Hematopoietic multipotent progenitor cell treated with erythropoietin and hydrocortisone succinate and interleukin-3 and kit ligand, for 17 days (in vitro differentiated cells): ENCODE results near the gene KRTAP4-2.
"Not testable (repeated sequence)": the region's sequence is repeated elsewhere in the genome, so short reads cannot be mapped to it uniquely, and the experiment has no call there.

Source experiments
- DNase-seq: peaks from one replicate; pipeline ENCODE4 v3.0.0-alpha.2; 2015; ENCODE audit warnings: low spot score

KRTAP4-2 gene

DNA sequence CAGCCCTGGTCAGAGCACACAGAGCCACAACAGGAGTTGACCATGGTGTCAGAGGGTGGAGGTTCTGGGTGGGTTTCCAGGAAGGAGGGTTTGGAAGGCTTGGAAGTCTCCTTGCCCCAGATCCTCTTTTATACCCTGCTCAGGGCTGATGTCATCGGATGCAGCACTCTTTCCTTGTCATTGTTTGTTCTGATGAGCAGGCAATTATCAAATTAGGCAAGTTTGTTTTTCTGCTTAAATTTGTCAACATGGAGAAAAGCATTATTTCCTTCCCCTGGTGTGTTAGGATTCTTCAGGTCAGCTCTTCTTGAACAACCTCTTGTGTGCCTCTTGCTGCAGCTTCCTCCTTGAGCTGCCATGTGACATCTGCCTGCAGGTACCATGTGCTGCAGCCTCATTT is 17.4 kb downstream of the KRTAP4-2 start, which contains the start of gene KRTAP4-4:
Gene KRTAP4-4 (minus strand): TSS at position 101 of the 400 bp plus-strand sequence. CDS start 57 bp downstream, at position 44.
- no peak for DNase-seq

DNA sequence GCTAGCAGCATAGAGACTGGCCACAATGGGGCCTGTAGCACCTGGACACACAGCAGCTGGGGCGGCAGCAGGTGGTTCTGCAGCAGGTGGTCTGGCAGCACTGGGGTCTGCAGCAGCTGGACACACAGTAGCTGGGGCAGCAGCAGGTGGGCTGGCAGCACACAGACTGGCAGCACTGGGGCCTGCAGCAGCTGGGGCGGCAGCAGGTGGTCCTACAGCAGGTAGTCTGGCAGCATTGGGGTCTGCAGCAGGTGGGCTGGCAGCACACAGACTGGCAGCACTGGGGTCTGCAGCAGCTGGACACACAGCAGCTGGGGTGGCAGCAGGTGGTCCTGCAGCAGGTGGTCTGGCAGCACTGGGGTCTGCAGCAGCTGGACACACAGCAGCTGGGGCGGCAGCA is 17.8 kb downstream of the KRTAP4-2 start:
- DNase-seq, result not testable (repeated sequence)

DNA sequence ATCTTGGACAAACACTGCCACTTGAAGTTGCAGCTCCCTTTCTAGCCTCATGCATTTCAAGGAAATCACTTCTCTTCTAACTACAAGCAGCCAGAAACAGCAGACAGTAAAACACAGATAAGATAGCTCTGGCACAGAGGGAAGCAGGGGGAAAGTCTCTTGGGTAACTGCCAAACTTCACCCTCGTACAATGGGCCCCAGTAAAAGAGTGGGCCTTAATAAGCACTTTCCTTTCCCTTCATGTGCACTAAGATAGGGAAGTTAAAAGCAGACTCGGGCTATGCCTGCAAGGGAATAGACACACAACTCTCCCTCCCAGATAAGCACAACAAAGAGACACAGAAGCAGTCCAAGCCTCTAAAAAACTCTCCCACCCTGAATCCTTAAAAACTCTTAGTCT is 24.2 kb downstream of the KRTAP4-2 start:
- DNase-seq, result no peak

DNA sequence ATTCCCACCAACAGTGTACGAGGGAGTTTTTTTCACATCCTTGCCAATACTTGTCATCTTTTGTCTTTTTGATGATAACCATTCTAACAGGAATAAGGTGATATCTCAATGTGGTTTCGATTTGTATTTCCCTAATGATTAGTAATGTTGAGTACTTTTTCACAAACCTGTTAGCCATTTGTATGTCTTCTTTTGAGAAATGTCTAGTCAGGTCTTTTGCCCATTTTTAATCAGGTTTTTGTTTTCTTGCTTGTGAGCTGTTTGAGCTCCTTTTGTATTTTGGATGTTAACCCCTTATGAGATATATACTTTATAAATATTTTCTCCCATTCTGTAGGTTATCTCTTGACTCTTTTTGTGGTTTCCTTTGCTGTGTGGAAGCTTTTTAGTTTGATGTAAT is 26.5 kb downstream of the KRTAP4-2 start:
- DNase-seq, result no peak

DNA sequence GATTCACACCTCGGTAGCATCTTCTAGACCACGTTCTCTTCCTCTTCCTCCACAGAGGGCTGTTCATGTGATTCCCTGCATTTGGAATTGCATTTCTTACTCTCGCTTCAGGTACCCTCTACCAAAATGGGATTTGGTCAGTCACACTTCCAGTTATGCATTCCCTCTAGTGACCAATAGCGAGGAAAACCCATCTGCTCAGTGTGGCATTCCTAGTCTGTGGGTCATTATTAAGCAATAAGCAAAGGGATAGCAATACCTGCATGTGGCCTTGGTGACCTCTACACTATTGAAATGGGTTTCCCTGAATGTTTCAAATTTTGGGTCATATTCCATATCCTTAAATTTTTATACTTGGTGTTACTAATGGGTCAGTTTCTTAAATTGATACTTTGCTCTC is 28.0 kb downstream of the KRTAP4-2 start:
- no peak for DNase-seq

DNA sequence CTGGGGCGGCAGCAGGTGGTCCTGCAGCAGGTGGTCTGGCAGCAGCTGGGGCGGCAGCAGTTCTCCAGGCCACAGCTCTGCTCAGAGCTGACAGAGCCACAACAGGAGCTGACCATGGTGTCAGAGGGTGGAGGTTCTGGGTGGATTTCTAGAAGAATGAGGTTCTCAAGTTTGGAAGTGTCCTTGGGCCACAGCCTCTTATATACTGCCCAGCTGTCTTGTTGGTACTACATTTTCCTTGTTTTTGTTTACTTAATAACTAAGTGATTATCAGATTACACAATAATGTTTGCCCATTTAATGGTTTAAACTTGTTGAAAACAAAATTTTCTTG is 28.4 kb downstream of the KRTAP4-2 start, which contains the start of gene KRTAP4-5:
Gene KRTAP4-5 (minus strand): TSS at position 174 of the 334 bp plus-strand sequence. CDS start 58 bp downstream, at position 116.
- no peak for DNase-seq

DNA sequence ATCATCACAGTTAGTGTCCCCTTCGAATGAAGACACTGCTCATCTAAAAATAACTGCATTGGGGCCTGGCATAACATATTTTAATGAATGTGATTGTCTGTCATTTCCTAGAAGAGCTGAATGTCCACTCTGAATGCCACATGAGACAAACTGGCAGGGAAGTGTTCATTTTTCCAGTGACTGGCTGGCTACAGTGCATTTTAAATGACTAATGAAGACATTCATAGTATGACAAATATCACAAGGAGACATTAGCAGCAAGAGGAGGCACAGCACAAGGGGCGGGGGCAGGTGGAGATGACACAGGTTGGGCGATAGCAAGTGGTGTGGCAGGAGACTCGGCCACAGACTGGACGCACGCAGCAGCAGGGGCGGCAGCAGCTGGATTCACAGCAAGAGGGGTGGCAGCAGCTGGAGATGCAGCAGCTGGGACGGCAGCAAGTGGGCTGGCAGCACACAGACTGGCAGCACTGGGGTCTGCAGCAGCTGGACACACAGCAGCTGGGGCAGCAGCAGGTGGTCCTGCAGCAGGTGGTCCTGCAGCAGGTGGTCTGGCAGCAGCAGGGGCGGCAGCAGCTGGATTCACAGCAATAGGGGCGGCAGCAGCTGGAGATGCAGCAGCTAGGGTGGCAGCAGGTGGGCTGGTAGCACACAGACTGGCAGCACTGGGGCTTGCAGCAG is 28.9 kb downstream of the KRTAP4-2 start:
- not testable (repeated sequence) for DNase-seq

DNA sequence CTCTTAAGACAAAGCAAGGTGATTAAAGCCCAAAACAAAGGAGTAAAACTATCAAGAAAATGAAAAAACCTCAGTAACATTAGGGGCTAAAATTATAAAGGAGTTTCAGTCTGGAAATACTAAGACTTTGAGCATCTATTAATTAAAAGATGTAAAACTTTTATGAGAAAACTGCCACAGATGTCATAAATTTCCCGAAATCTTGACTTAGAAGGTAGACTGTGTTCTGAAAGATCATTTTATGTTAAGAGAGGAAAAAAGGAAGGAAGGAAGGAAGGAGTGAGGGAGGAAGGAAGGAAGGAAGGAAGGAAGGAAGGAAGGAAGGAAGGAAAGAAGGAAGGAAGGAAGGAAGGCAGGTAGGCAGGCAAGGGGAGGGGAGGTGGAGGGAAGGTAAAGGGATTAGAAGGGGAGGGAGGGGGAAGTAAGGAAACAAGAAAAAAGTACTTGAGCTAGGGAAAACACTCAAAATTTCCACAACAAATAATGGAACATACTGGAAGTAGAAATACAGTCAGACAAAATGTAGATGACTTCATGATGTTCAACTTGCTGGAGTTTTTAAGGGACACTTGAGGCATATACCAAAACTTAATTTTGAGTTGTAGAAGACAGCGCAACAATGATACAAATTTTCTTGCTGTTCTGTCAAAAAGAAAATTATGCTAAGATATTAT is 30.4 kb downstream of the KRTAP4-2 start:
- DNase-seq, result no peak

DNA sequence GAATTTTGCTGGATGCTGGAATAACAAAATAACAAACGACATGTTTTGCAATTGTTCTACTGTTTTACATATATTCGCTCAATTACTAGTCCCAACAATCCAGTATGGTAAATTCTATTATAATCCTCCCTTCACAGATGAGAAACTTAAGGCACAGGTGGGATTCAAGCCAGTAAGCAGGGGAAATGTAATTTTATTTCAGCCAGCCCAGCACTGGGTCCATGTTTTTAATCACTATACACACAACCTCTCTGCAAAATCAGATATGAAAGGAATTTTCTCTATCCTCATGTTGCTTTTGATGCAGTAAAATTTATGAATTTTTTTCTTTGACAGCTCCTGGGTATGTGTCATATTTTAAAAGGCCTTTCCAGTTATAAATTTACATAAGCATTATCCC is 32.8 kb downstream of the KRTAP4-2 start:
- no peak for DNase-seq

DNA sequence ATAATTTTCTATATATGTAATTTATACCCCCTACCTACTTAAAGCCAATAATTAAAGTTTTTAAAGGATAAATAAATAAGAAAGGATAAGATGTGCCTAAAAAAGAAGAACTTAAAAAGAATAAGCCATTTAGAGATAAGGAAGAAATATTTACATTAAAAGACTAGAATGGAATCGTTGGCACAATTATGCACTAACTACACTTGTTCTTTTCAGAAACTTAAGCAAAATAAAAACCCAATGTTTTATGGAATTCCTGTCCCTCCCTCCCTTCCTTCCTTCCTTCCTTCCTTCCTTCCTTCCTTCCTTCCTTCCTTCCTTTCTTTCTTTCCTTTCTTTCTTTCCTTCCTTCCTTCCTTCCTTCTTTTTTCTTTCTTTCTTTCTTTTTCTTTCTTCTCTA is 33.2 kb downstream of the KRTAP4-2 start:
- DNase-seq, result no peak

DNA sequence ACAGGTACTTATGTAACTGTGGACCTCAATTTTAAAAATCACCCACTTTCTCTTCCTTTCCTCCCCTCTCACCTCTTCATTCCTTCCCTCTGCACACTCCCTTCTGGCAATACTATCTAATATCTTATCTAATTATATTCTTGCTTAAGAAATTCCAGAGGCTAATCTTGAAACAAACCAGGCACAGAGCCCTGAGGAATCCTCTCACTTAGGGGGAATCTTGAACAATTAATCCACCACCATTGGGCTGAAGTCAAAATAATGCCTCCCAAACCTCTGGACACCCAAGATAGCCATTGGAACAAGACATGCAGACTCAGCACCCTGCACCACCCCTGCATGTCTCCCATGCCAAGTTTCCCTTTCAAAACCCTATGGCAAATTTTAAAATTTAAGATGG is 36.7 kb downstream of the KRTAP4-2 start:
- DNase-seq, result no peak

DNA sequence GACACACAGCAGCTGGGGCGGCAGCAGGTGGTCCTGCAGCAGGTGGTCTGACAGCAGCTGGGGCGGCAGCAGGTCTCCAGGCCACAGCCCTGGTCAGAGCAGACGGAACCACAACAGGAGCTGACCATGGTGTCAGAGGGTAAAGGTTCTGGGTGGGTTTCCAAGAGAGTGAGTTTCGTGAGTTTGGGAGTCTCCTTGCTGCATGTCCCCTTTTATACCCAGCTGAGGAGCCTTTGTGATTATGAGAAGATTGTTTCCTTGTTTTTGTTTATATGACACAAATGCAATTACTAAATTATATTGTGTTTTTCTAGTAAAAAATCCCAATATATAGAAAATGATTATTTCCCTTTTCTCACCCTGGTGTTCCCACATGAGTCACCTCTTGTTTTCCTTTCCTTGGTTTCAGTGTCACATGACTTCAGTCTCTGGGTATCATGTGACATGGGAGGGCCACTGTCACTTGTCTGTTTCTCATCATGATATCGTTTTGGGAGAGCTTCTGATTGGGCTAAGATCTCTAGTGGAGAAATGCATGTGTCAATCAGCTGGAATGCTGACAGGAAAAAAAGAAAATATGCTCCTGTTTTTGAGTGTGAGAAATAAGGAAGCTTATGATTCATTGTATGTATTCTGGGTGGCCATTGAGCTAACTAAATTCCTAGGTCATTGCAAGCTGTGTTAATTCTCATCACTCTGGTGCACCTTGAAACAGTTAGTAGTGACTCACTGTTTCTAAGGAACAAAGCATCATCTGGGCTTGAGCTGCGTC is 37.5 kb downstream of the KRTAP4-2 start, which contains the start of gene KRTAP4-6:
Gene KRTAP4-6 (minus strand): TSS at position 185 of the 772 bp plus-strand sequence. CDS start 57 bp downstream, at position 128.
- no peak for DNase-seq

DNA sequence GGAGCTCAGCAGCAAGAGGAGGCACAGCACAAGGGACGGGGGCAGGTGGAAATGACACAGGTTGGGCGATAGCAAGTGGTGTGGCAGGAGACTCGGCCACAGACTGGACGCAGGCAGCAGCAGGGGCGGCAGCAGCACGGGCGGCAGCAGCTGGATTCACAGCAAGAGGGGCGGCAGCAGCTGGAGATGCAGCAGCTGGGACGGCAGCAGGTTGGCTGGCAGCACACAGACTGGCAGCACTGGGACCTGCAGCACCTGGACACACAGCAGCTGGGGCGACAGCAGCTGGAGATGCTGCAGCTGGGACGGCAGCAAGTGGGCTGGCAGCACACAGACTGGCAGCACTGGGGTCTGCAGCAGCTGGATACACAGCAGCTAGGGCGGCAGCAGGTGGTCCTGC is 38.2 kb downstream of the KRTAP4-2 start:
- not testable (repeated sequence) for DNase-seq

DNA sequence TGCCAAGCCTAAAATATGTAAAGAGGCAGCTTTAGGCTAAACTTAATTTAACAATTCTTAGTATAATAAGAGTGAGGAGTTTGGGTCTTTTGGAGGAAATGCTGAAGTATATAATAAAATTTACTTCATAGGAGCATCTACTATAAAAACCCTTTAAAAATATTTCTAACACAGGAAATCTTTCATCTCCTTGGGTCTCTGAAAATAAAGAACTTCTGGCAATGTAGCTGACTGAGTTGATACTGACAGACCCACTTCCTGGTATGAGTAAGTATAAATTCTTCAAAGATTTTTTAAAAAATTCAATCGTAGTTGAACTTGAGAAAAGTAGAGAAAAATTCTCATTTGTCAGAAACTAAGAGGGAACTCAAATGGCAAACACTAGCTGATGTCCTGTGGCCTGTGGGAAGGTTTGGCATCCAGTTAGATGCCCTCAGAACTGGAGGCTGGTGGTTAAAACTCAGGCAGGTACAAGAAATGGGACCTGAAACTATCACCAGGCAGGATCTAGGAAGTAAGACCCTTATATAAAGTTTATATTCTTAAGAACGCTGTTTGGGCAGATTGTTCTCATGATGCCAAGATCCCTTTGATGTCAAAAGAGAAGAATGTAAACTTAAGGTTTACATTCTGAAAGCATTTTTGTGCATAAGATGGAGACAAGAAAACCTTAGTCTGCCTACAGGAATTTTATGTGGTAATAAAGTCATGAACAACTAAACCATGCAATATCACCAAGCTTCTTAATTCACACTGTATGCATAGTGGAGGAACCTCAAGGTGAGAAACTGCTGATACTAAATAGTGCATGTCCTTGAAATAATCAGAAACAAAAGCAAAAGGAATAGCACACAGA is 43.9 kb downstream of the KRTAP4-2 start:
- no peak for DNase-seq

DNA sequence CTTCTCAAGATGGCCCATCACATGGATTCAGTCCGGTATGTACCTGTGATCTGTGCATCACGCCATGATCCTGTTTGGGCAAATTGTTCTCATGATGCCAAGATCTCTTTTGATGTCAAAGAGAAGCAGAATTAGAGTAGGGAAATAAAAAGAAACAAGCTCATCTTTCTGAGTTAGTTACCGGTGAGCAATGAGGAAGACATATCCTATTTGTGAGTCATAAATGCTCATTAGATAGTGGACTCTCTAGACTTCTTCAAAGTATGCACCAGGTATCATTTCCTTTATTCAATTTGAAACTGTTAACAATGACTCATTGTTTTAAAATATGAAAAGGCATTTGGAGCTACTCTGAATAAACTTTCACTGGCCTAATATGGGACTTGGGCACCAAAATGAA is 46.0 kb downstream of the KRTAP4-2 start:
- no peak for DNase-seq
